BLaER1 treated with 17β-estradiol and CSF1 and Interleukin-3, amounts not matched to agents 10 nM and 100 nM (cell line): ENCODE results near the gene TUBA1C.

ENCODE experiments used
- H3K27ac ChIP-seq, 11 experiments: shearing (Covaris generic); formaldehyde crosslinking; 2 replicates each; pipeline ENCODE4 v1.8.1; 2022
- H3K27me3 ChIP-seq, 11 experiments: shearing (Covaris generic); formaldehyde crosslinking; 2 replicates each; pipeline ENCODE4 v1.8.1; 2022
- H3K36me3 ChIP-seq, 11 experiments: shearing (Covaris generic); formaldehyde crosslinking; 2 replicates each; pipeline ENCODE4 v1.8.1; 2022
- H3K4me1 ChIP-seq, 10 experiments: shearing (Covaris generic); formaldehyde crosslinking; 2 replicates each; pipeline ENCODE4 v1.8.1; 2022
- H3K4me2 ChIP-seq, 11 experiments: shearing (Covaris generic); formaldehyde crosslinking; 2 replicates each; pipeline ENCODE4 v1.8.1; 2022
- H3K4me3 ChIP-seq, 10 experiments: shearing (Covaris generic); formaldehyde crosslinking; 2 replicates each; pipeline ENCODE4 v1.8.1; 2022
- H3K9ac ChIP-seq, 11 experiments: shearing (Covaris generic); formaldehyde crosslinking; 2 replicates each; pipeline ENCODE4 v1.8.1; 2022
- H3K9me3 ChIP-seq, 11 experiments: shearing (Covaris generic); formaldehyde crosslinking; replicated peaks in 1 of 11; 2 replicates each; pipeline ENCODE4 v1.8.1; 2022
- H4K20me1 ChIP-seq, 11 experiments: shearing (Covaris generic); formaldehyde crosslinking; 2 replicates each; pipeline ENCODE4 v1.8.1; 2022
- Cebpa-rat ChIP-seq, 11 experiments: shearing (Covaris generic); IDR thresholded peaks; 2 replicates each; pipeline ENCODE4 v1.8.1; 2022

Gene TUBA1C

DNA sequence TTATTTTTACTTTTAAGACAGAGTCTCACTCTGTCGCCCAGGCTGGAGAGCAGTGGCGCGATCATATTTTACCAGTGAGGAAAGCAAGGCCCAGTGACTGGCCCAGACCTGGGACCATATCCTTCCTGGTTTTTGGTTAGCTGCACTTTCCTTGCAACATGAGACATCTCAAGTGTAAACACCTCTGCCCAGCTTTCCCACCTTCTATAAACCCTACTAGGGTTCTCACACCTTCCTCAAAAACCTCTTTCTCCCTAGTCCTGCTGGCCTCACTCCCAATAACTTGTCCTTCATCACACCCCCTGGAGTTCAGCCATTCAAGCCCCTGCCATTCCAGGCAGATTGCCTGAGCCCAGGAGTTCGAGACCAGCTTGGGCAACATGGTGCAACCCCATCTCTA is 19.8 kb downstream of the TUBA1C start:
- TF ChIP-seq Cebpa-rat (IDR thresholded peaks at IDR 0.05): no peak
- H4K20me1 ChIP-seq: no peaks in the 10 kb centered on the region; a peak in 1 of 22 replicates
- no peak overlapping the region for H3K4me3 ChIP-seq
- H3K27ac ChIP-seq: no peak overlapping the region
- no peaks in the 10 kb centered on the region for H3K9me3 ChIP-seq
- no peaks in the 10 kb centered on the region for H3K36me3 ChIP-seq
- no peak overlapping the region for H3K9ac ChIP-seq
- H3K4me1 ChIP-seq: peaks cover 12 to 24% (median 22%) of the 10 kb centered on the region in 10 experiments
- H3K27me3 ChIP-seq: no peaks in the 10 kb centered on the region
- no peak overlapping the region for H3K4me2 ChIP-seq

- H3K27me3 ChIP-seq: peaks cover 0 to 10% (median 4%) of the 10 kb centered on the region in 11 experiments; a peak in 16 of 22 replicates
- H3K4me1 ChIP-seq: peaks cover 0 to 1% (median 0%) of the 10 kb centered on the region in 10 experiments; a peak in 3 of 20 replicates
- no peak for TF ChIP-seq Cebpa-rat (IDR thresholded peaks at IDR 0.05)
- no peaks in the 10 kb centered on the region for H3K36me3 ChIP-seq
- no peak overlapping the region for H3K27ac ChIP-seq
- no peaks in the 10 kb centered on the region; a peak in 2 of 22 replicates for H4K20me1 ChIP-seq
- no peak overlapping the region for H3K4me3 ChIP-seq
- no peaks in the 10 kb centered on the region for H3K9me3 ChIP-seq
- no peak overlapping the region for H3K4me2 ChIP-seq
- H3K9ac ChIP-seq: no peak overlapping the region
Observed at GRCh38 chr12:49287876-49288275, 23.0 kb downstream of the TUBA1C start.

DNA sequence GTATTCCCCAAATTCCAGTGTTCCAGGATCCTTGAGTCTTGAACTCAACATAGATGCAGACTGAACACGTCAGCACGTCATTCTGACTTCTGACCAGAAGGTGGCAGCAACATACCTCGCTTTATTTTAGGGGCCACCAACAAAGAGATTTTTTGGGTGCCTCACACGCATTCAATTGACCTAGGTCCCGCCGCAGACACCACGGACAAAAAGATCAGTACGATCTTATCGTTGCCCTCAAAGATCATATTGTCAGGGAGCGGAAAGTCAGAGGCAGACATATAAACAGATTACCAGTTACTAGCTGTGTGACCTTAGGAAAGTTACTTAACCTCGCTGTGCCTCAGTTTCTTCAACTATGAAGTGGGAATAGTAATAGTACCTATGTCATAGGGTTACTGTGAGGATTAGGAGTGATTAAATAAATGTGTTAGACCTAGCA is 23.6 kb downstream of the TUBA1C start:
- H3K27me3 ChIP-seq: peaks cover 4 to 16% (median 10%) of the 10 kb centered on the region in 11 experiments; a peak in 21 of 22 replicates
- H3K27ac ChIP-seq: no peak overlapping the region
- no peak for TF ChIP-seq Cebpa-rat (IDR thresholded peaks at IDR 0.05)

DNA sequence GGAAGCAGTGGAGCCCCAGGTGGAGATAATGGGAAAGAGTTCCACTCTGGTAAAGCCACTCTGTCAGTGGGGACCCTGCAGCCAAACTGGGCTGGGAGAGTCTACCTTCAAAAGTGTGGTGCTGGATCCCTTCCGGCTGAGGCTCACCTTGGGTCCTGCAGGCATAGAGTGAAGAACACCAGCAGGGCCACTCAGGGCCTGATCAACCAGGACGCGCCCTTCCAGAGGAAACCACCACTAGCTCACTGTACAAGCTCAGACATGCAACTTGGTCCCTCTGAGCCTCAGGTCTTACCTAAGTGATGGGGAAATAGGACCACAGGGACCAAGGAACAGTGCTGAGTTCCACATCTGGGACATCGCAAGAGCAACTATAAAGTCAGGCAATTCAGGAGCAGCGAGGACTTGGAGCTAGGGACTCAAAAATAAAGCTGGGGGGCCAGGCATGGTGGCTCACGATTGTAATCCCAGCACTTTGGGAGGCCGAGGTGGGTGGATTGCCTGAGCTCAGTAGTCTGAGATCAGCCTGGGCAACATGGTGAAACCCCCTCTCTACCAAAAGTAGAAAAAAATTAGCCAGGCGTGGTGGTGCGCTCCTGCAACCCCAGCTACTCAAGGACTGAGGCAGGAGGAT is 24.2 kb downstream of the TUBA1C start:
- TF ChIP-seq Cebpa-rat (IDR thresholded peaks at IDR 0.05): no peak
- Histone ChIP-seq H3K4me3 (no peak overlapping the region), H3K27me3 (peaks cover 10 to 22% (median 16%) of the 10 kb centered on the region in 11 experiments), H3K9ac (no peak overlapping the region), H4K20me1 (peaks cover 0 to 7% (median 0%) of the 10 kb centered on the region in 11 experiments; a peak in 4 of 22 replicates), H3K4me2 (no peak overlapping the region), H3K4me1 (peaks cover 0 to 10% (median 0%) of the 10 kb centered on the region in 10 experiments; a peak in 4 of 20 replicates), H3K27ac (no peak overlapping the region), H3K36me3 (no peaks in the 10 kb centered on the region), H3K9me3 (no peaks in the 10 kb centered on the region)

More for the DNA sequence above, 23.6 kb downstream of the TUBA1C start:
- H3K4me2 ChIP-seq: no peak overlapping the region
- no peak overlapping the region for H3K4me3 ChIP-seq
- no peaks in the 10 kb centered on the region for H3K36me3 ChIP-seq
- H3K9me3 ChIP-seq: no peaks in the 10 kb centered on the region
- no peak overlapping the region for H3K9ac ChIP-seq
- peaks cover 0 to 7% (median 0%) of the 10 kb centered on the region in 10 experiments; a peak in 4 of 20 replicates for H3K4me1 ChIP-seq
- H4K20me1 ChIP-seq: peaks cover 0 to 1% (median 0%) of the 10 kb centered on the region in 11 experiments; a peak in 2 of 22 replicates

GRCh38 chr12:49292729-49293055 is 27.8 kb downstream of the TUBA1C start:
- Histone ChIP-seq H3K9me3 (peaks cover 0 to 8% (median 0%) of the 10 kb centered on the region in 11 experiments; a peak in 5 of 22 replicates), H3K4me3 (no peak overlapping the region), H3K36me3 (no peaks in the 10 kb centered on the region), H4K20me1 (peaks cover 0 to 32% (median 21%) of the 10 kb centered on the region in 11 experiments; a peak in 15 of 22 replicates), H3K27me3 (peaks cover 46 to 59% (median 52%) of the 10 kb centered on the region in 11 experiments), H3K4me1 (peaks cover 17 to 41% (median 30%) of the 10 kb centered on the region in 10 experiments; a peak in 19 of 20 replicates), H3K27ac (no peak overlapping the region), H3K4me2 (peak overlapping the region in 1 of 11 experiments; percentile 26; a peak in 2 of 22 replicates), H3K9ac (peak overlapping the region in 1 of 11 experiments; percentile 27; a peak in 1 of 22 replicates)
- no peak for TF ChIP-seq Cebpa-rat (IDR thresholded peaks at IDR 0.05)

DNA sequence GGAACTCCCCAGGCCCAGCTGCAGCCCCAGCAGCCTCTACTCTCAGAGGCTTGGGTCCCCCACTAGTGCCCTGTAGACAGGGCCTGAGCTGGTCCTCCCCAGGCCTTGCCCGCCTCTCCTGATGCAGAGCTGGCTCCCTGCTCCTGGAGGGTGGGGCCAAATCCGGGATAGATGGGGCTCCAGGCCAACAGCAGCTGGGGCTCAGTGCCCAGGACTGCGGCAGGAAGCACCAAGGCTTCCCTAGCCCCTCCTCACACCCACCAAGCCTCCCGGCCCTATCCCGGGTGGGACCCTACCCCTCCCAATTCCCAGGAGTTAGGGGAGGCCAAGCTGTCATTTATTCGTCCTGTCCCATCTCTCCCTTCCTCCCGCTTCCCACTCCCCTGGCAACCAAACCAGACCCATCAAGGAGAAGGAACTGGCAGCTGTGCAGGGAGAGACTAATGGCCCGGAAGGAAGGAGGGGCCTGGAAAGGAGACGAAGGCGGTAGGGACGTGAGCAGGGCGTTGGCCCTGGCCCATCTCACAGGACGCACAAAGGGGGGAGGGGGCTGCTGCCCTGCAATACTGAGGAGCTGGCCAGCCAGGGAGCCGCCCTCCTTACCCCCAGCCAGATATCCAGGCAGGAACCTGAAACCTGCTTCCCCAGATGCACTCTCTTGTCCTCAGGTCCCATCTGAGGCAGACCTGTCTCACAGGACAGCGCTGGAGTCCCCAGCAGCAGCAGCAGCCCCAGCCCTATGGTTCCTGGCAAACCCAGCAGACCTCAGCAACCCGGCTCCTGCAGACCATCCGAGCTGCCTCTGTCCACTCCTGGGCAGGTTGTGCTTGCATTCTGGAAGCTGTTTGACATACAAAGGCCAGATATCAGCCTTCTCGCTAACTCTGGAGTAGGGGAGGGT is 28.4 kb downstream of the TUBA1C start:
- Histone ChIP-seq H3K4me1 (peaks cover 17 to 44% (median 30%) of the 10 kb centered on the region in 10 experiments; a peak in 19 of 20 replicates), H3K27me3 (peaks cover 53 to 65% (median 58%) of the 10 kb centered on the region in 11 experiments), H3K4me2 (peak overlapping the region in 5 of 11 experiments; percentile 8 to 26 (median 22); a peak in 4 of 22 replicates), H3K4me3 (no peak overlapping the region), H3K36me3 (no peaks in the 10 kb centered on the region), H3K9me3 (peaks cover 0 to 8% (median 0%) of the 10 kb centered on the region in 11 experiments; a peak in 5 of 22 replicates), H4K20me1 (peaks cover 0 to 37% (median 21%) of the 10 kb centered on the region in 11 experiments; a peak in 15 of 22 replicates), H3K9ac (peak overlapping the region in 1 of 11 experiments; percentile 27; a peak in 1 of 22 replicates), H3K27ac (no peak overlapping the region)
- no peak for TF ChIP-seq Cebpa-rat (IDR thresholded peaks at IDR 0.05)

DNA sequence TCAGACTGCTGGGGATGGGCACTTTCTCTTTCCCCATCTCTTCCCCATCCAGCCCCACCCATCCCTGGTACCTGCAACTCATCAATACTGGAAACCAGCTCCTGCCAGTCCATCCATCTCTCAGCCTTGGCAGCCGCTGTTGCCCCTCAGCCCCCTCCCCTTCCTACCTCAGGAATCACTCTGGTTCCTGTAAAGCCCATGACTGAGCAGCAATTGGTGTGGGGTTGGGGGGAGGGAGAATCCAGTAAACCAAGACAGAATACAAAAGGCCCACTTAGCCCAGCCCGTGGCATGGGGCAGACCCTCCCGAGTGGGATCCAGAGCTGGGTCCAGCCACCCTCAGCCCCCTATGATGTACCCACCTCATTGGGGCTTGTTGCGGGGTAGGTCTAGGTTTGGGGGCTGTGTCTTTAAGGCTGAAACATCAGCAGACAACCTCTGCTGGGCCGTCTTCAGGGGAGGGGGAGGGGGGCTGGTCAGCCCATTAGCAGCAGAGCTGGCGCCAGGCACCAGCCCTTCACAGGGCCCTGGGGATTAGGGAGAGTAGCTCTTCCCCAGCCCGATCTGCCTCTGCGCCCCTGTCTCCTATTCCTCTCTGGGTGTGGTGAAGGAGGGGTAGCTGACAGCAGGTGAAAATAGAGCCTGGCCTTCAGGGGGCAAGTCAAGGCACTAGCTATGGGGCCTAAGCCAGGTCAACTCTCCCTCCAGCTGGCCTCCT is 29.4 kb downstream of the TUBA1C start:
- peaks cover 0 to 8% (median 0%) of the 10 kb centered on the region in 11 experiments; a peak in 5 of 22 replicates for H3K9me3 ChIP-seq
- peaks cover 0 to 37% (median 21%) of the 10 kb centered on the region in 11 experiments; a peak in 15 of 22 replicates for H4K20me1 ChIP-seq
- H3K4me1 ChIP-seq: peaks cover 17 to 44% (median 30%) of the 10 kb centered on the region in 10 experiments; a peak in 19 of 20 replicates
- no peak overlapping the region for H3K4me3 ChIP-seq
- no peak overlapping the region for H3K9ac ChIP-seq
- H3K4me2 ChIP-seq: peak overlapping the region in 9 of 11 experiments; percentile 43 to 79 (median 66); a peak in 13 of 22 replicates
- H3K27ac ChIP-seq: no peak overlapping the region
- TF ChIP-seq Cebpa-rat (IDR thresholded peaks at IDR 0.05): no peak
- no peaks in the 10 kb centered on the region for H3K36me3 ChIP-seq
- H3K27me3 ChIP-seq: peaks cover 58 to 72% (median 67%) of the 10 kb centered on the region in 11 experiments

DNA sequence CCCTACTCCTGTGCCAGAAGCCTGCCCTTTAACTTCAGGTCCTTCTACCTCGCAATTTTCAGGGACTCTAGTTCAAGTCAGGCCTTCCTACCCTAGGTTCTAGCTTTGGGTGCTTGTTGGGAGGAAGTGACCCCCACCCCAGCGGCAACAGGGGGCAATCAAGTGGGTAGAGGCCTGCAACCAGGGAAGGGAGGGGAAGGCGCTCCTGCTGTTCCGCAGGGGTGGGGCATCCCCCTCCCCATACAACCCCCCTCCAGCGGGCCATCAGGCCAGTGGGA is 29.9 kb downstream of the TUBA1C start:
- peaks cover 0 to 8% (median 0%) of the 10 kb centered on the region in 11 experiments; a peak in 5 of 22 replicates for H3K9me3 ChIP-seq
- peak overlapping the region in 1 of 11 experiments; percentile 27; a peak in 1 of 22 replicates for H3K9ac ChIP-seq
- H3K36me3 ChIP-seq: no peaks in the 10 kb centered on the region
- peaks cover 0 to 37% (median 21%) of the 10 kb centered on the region in 11 experiments; a peak in 15 of 22 replicates for H4K20me1 ChIP-seq
- TF ChIP-seq Cebpa-rat (IDR thresholded peaks at IDR 0.05): no peak
- peaks cover 58 to 72% (median 67%) of the 10 kb centered on the region in 11 experiments for H3K27me3 ChIP-seq
- peak overlapping the region in 2 of 10 experiments; percentile 4 to 55; a peak in 3 of 20 replicates for H3K4me3 ChIP-seq
- no peak overlapping the region for H3K27ac ChIP-seq
- peak overlapping the region; percentile 43 to 88 (median 70); a peak in 20 of 22 replicates for H3K4me2 ChIP-seq
- H3K4me1 ChIP-seq: peaks cover 17 to 44% (median 30%) of the 10 kb centered on the region in 10 experiments; a peak in 19 of 20 replicates
